ENCODE results near the gene ZNF408.
A peak's percentile ranks its signal among the peaks of the same experiment; 100 is the strongest.

The ZNF408 gene

GRCh38 chr11:46676436-46677158, 24.2 kb upstream of the ZNF408 start:
- no peak for DNase-seq

- no peak for DNase-seq
Observed at GRCh38 chr11:46677169-46677568, 23.7 kb upstream of the ZNF408 start.

GRCh38 chr11:46677991-46678740, 22.7 kb upstream of the ZNF408 start:
- peak; percentile 78 for DNase-seq

- no peak for DNase-seq
Observed at GRCh38 chr11:46678741-46679130, 22.1 kb upstream of the ZNF408 start.

- DNase-seq, result no peak
Observed at GRCh38 chr11:46679241-46680163, 21.3 kb upstream of the ZNF408 start.

- DNase-seq, result no peak
Observed at GRCh38 chr11:46680164-46680760, 20.6 kb upstream of the ZNF408 start.

GRCh38 chr11:46680815-46681214, 20.0 kb upstream of the ZNF408 start:
- no peak for DNase-seq

- no peak for DNase-seq
Observed at GRCh38 chr11:46681814-46682213, 19.0 kb upstream of the ZNF408 start.

- no peak for DNase-seq
Observed at GRCh38 chr11:46682773-46683752, 17.8 kb upstream of the ZNF408 start.

GRCh38 chr11:46684367-46684766, 16.5 kb upstream of the ZNF408 start:
- DNase-seq, result no peak

GRCh38 chr11:46686886-46687795, 13.7 kb upstream of the ZNF408 start:
- DNase-seq, result no peak

- no peak for DNase-seq
Observed at GRCh38 chr11:46690702-46691101, 10.1 kb upstream of the ZNF408 start.

GRCh38 chr11:46692450-46692849, 8.4 kb upstream of the ZNF408 start:
- DNase-seq, result no peak

GRCh38 chr11:46693597-46694012, 7.2 kb upstream of the ZNF408 start:
- no peak for DNase-seq

- no peak for DNase-seq
Observed at GRCh38 chr11:46694072-46694471, 6.8 kb upstream of the ZNF408 start.

- no peak for DNase-seq
Observed at GRCh38 chr11:46694607-46695006, 6.2 kb upstream of the ZNF408 start.

- no peak for DNase-seq
Observed at GRCh38 chr11:46695345-46696211, 5.3 kb upstream of the ZNF408 start.

- DNase-seq, result no peak
Observed at GRCh38 chr11:46696212-46696558, 4.6 kb upstream of the ZNF408 start.

GRCh38 chr11:46697303-46697702, 3.5 kb upstream of the ZNF408 start:
- no peak for DNase-seq

- DNase-seq, result no peak
Observed at GRCh38 chr11:46697723-46698122, 3.1 kb upstream of the ZNF408 start.
